Testis (tissue), 2 donors: Measurements from ENCODE around the gene CXCL10.

Experiments
- CTCF ChIP-seq, 3 experiments: fragments of 450-650 bp in 2 of 3; fragments of 200-600 bp in 1 of 3; sonication (generic) in 1 of 3; IDR thresholded peaks; one replicate each; pipeline ENCODE4 v1.5.1; 2016 to 2019; ENCODE audit warnings: antibody characterized with exemption in 3 of 3, mild to moderate bottlenecking in 2 of 3, moderate library complexity in 1 of 3
- POLR2A ChIP-seq: fragments of 450-650 bp; IDR thresholded peaks from one replicate; pipeline ENCODE4 v1.6.1; 2017; ENCODE audit warnings: antibody characterized with exemption, mild to moderate bottlenecking, moderate library complexity

- TF ChIP-seq CTCF (IDR thresholded peaks at IDR 0.05), result no peak
- no peak for TF ChIP-seq POLR2A
Observed at GRCh38 chr4:76024065-76024464, 768 bp upstream of the CXCL10 start.
